GM12878 (cell line): ENCODE measurements around the gene MBOAT2. TPM values are rescaled to one million over a fixed set of nuclear protein-coding genes. Genes with fewer than 3 reads are reported as not detected.

ENCODE experiments used
- ATAC-seq: fragments of 200-7000 bp; cut with Tn5 transposase; 3 replicates; pipeline ENCODE4 v1.9.1; 2020; ENCODE audit warnings: mild to moderate bottlenecking, moderate library complexity
- BruUV-seq: library from RNA; stranded (reverse); fragments of 400-500 nt; replicated peaks from 2 replicates; lab custom pipeline; 2021; lab: Mats Ljungman, UMichigan
- CTCF ChIA-PET: fragments of 300-600 bp; sonication (Branson Sonifier 250); formaldehyde crosslinking; extraction: SDS; loops from one replicate; lab custom pipeline; 2021; ENCODE audit warnings: inconsistent platforms; lab: Yijun Ruan, JAX
- POLR2A ChIA-PET: fragments of 350-600 bp; formaldehyde crosslinking; extraction: SDS; loops from one replicate; lab custom pipeline; 2021; ENCODE audit warnings: inconsistent platforms; lab: Charles Lee
- RAD21 ChIA-PET: fragments of 300-600 bp; sonication (Branson Sonifier 250); formaldehyde crosslinking; loops from one replicate; lab custom pipeline; 2023; ENCODE audit warnings: antibody characterized with exemption; ENCODE audit not compliant: unreplicated experiment; lab: Charles Lee
- SMC1A ChIA-PET: fragments of 300-600 bp; sonication (Branson Sonifier 250); formaldehyde crosslinking; loops from one replicate; lab custom pipeline; 2023; ENCODE audit not compliant: unreplicated experiment, uncharacterized antibody; lab: Charles Lee
- DNase-seq: peaks from one replicate; pipeline ENCODE4 v3.0.0-alpha.2; 2011; ENCODE audit warnings: low read depth, low spot score
- FAIRE-seq: peaks from 3 replicates; lab custom pipeline; 2011; peaks lifted over from hg19 to GRCh38; lab: Jason Lieb, UNC
- H2AFZ ChIP-seq: 2 replicates; pipeline ENCODE4 v1.6.0; 2011; ENCODE audit warnings: low read depth, low read length, control low read depth; ENCODE audit not compliant: control insufficient read depth
- H3K27ac ChIP-seq: 2 replicates; pipeline ENCODE4 v1.5.1; 2011; ENCODE audit warnings: control low read depth; ENCODE audit not compliant: control insufficient read depth, insufficient read depth
- H3K27me3 ChIP-seq, 2 experiments: replicated peaks in 1 of 2; 2 replicates each; pipeline versions ENCODE4 v1.6.0 to v1.6.1; 2011; ENCODE audit warnings: low read length in 1 of 2; ENCODE audit not compliant: control insufficient read depth in 2 of 2, insufficient read depth in 2 of 2
- H3K36me3 ChIP-seq, 2 experiments: 2 replicates each; pipeline ENCODE4 v1.5.1; 2011; ENCODE audit warnings: low read length in 1 of 2; ENCODE audit not compliant: control insufficient read depth in 2 of 2, insufficient read depth in 2 of 2
- H3K4me1 ChIP-seq: 2 replicates; pipeline ENCODE4 v1.6.1; 2011; ENCODE audit warnings: mild to moderate bottlenecking, low read length, moderate library complexity, mixed read lengths; ENCODE audit not compliant: control insufficient read depth, insufficient read depth
- H3K4me2 ChIP-seq: 2 replicates; pipeline ENCODE4 v1.6.0; 2011; ENCODE audit warnings: control low read depth; ENCODE audit not compliant: control insufficient read depth, insufficient read depth
- H3K4me3 ChIP-seq: fragments of 200-600 bp; sonication (generic); 2 replicates; pipeline ENCODE4 v1.5.1; 2016
- H3K79me2 ChIP-seq: 2 replicates; pipeline ENCODE4 v1.6.0; 2011; ENCODE audit warnings: low read length; ENCODE audit not compliant: control insufficient read depth, insufficient read depth
- H3K9ac ChIP-seq: 2 replicates; pipeline ENCODE4 v1.8.0; 2011; ENCODE audit warnings: low read length, control low read depth, mixed read lengths; ENCODE audit not compliant: control insufficient read depth, insufficient read depth
- H3K9me3 ChIP-seq: replicated peaks from 3 replicates; pipeline ENCODE4 v1.5.1; 2011; ENCODE audit warnings: mild to moderate bottlenecking, low read length; ENCODE audit not compliant: control insufficient read depth, insufficient read depth
- H4K20me1 ChIP-seq: 2 replicates; pipeline ENCODE4 v1.6.0; 2011; ENCODE audit not compliant: control insufficient read depth, insufficient read depth
- EZH2 ChIP-seq: IDR thresholded peaks from 2 replicates; pipeline ENCODE4 v1.6.1; 2012; ENCODE audit warnings: low read depth, mild to moderate bottlenecking, control low read depth, inconsistent platforms, low read length, borderline replicate concordance; ENCODE audit not compliant: control insufficient read depth
- FOXM1 ChIP-seq: IDR thresholded peaks from 2 replicates; pipeline ENCODE4 v1.6.1; 2012; ENCODE audit warnings: low read depth, mild to moderate bottlenecking, inconsistent platforms, low read length, moderate library complexity
- IKZF2 ChIP-seq, 2 experiments: fragments of 450-650 bp; IDR thresholded peaks; 2 replicates each; pipeline ENCODE4 v1.6.1; 2017; ENCODE audit warnings: mild to moderate bottlenecking in 2 of 2, moderate library complexity in 2 of 2
- MTA3 ChIP-seq: IDR thresholded peaks from 2 replicates; pipeline ENCODE4 v1.6.1; 2012; ENCODE audit warnings: low read length, inconsistent platforms, borderline replicate concordance
- POU2F2 ChIP-seq: IDR thresholded peaks from 3 replicates; pipeline ENCODE4 v1.6.1; 2011; ENCODE audit warnings: low read depth, mild to moderate bottlenecking, low read length, borderline replicate concordance
- RBBP5 ChIP-seq: fragments of 200-600 bp; sonication (generic); conservative IDR thresholded peaks from 2 replicates; pipeline ENCODE4 v1.6.1; 2016
- SIN3A ChIP-seq: IDR thresholded peaks from 2 replicates; pipeline ENCODE4 v1.6.1; 2012; ENCODE audit warnings: low read depth, low read length, improper control_type of control experiment
- SMAD1 ChIP-seq: fragments of 450-650 bp; IDR thresholded peaks from 2 replicates; pipeline ENCODE4 v1.6.1; 2018; ENCODE audit warnings: mild to moderate bottlenecking, low read depth; ENCODE audit not compliant: partially characterized antibody
- SMAD5 ChIP-seq: IDR thresholded peaks from 2 replicates; pipeline ENCODE4 v1.6.1; 2016; ENCODE audit warnings: antibody characterized with exemption, low read depth
- STAT1 ChIP-seq: fragments of 450-650 bp; conservative IDR thresholded peaks from 2 replicates; pipeline ENCODE4 v1.6.1; 2014; ENCODE audit warnings: antibody characterized with exemption, mild to moderate bottlenecking
- WGBS: methylation state at CpG from one replicate; pipeline ENCODE4 v1.1.6; 2016; ENCODE audit warnings: low lambda C conversion rate; ENCODE audit not compliant: insufficient replicate concordance, insufficient coverage; ENCODE audit errors: missing lambda C conversion rate; 5-methylcytosine and 5-hydroxymethylcytosine counted together
- in situ Hi-C: fragments of 300-500 bp; cut with MboI; formaldehyde crosslinking; loops from 9 replicates; pipeline ENCODE4 v1.14.3; 2018; ENCODE audit warnings: mixed read lengths
- intact Hi-C: fragments of 100-400 bp; cut with micrococcal nuclease; formaldehyde crosslinking; loops from one replicate; pipeline ENCODE4 v1.14.2; 2022; ENCODE audit not compliant: unreplicated experiment
- polyA plus RNA-seq, 11 experiments: library from polyadenylated mRNA; depleted of rRNA in 4 of 11; unstranded in 6 of 11; stranded (reverse) in 5 of 11; fragments of >200 nt; fragmentation: Nextera tagmentation in 4 of 11; fragmentation: Illumina TruSeq in 1 of 11; extraction: Ambion mirVana in 4 of 11; extraction: Trizol in 1 of 11; gene quantifications; 1 replicate in 1 of 11; 2 replicates in 10 of 11; pipeline versions ENCODE4 v1.2.1 to v1.2.3, GENCODE V29; 2011 to 2016; ENCODE audit warnings: inconsistent platforms in 2 of 11, missing spikeins in 2 of 11, low read depth in 1 of 11
- total RNA-seq, 4 experiments: library from RNA; depleted of rRNA in 3 of 4; stranded (reverse); fragments of >200 nt in 3 of 4; fragmentation: Illumina TruSeq in 1 of 4; extraction: Trizol in 1 of 4; gene quantifications; 2 replicates each; pipeline versions ENCODE4 v1.2.1 to v1.2.3, GENCODE V29; 2013 to 2021
- TF ChIP-seq, protein P1 (sequence below): fragments of 450-650 bp; IDR thresholded peaks from 2 replicates; pipeline ENCODE4 v1.6.1; 2016; ENCODE audit warnings: mild to moderate bottlenecking
- TF ChIP-seq, protein P2 (sequence below): IDR thresholded peaks from 2 replicates; pipeline ENCODE4 v1.6.1; 2012; ENCODE audit warnings: mild to moderate bottlenecking, low read depth, low read length
- TF ChIP-seq, protein P3 (sequence below): fragments of 450-650 bp; formaldehyde crosslinking; IDR thresholded peaks from 2 replicates; pipeline ENCODE4 v1.5.0; 2022; ENCODE audit warnings: mild to moderate bottlenecking, missing genetic modification characterization

The MBOAT2 gene
- total and polyA plus RNA-seq, 10 of the 15 experiments (the other 5 are each of a cell fraction or from before 2014, with no cell fraction given): 0.08 to 40.6 (median 1.8) TPM

DNA sequence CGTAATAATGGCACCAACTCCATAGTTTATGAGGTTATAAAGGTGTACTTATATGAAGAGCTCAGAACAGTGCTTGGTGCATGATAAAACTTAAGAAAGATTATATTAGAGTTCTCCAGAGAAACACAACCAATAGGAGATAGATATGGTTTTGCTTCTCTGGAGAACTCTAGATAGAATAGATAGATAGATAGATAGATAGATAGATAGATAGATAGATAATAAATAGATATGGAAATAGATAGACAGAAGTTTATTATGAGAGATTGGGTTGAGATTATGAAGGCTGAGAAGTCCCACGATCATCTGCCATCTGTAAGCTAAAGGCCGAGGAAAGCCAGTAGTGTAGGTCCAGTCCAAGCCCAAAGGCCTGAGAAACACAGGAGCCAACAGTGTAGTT is 2.9 kb upstream of the MBOAT2 start:
- H3K4me3 ChIP-seq: no peak overlapping the region
- H3K4me1 ChIP-seq: no peaks in the 10 kb centered on the region; the same call in 1 of the 2 replicates
- H3K36me3 ChIP-seq: no peaks in the 10 kb centered on the region
- in situ Hi-C loops: no loop called here
- WGBS: 91% methylated on average over 3 of the region's 3 CpGs
- no peak overlapping the region for H3K27ac ChIP-seq
- POLR2A ChIA-PET: no interaction called here
- no peaks in the 10 kb centered on the region for H3K9me3 ChIP-seq
- H4K20me1 ChIP-seq: no peaks in the 10 kb centered on the region
- H2AFZ ChIP-seq: no peak overlapping the region
- BruUV-seq: no TSS peak
- H3K27me3 ChIP-seq: no peaks in the 10 kb centered on the region; a peak in 1 of 4 replicates
- RAD21 ChIA-PET: interaction anchor here (1.2 to 1.4 kb wide), 2 partner anchors 17 to 94 kb away, joined by 4 read pairs; no protein-coding TSS in a partner anchor
- FAIRE-seq (no peak), ATAC-seq (no peak)
- H3K79me2 ChIP-seq: peaks cover 5% of the 10 kb centered on the region; the same call in 1 of the 2 replicates
- no peak for TF ChIP-seq SMAD5
- TF ChIP-seq SIN3A: no peak
- TF ChIP-seq MTA3: no peak
- no peak for TF ChIP-seq EZH2
- TF ChIP-seq POU2F2: no peak
- TF ChIP-seq IKZF2 (IDR thresholded peaks at IDR 0.05): no peak
- TF ChIP-seq, protein P1, sequence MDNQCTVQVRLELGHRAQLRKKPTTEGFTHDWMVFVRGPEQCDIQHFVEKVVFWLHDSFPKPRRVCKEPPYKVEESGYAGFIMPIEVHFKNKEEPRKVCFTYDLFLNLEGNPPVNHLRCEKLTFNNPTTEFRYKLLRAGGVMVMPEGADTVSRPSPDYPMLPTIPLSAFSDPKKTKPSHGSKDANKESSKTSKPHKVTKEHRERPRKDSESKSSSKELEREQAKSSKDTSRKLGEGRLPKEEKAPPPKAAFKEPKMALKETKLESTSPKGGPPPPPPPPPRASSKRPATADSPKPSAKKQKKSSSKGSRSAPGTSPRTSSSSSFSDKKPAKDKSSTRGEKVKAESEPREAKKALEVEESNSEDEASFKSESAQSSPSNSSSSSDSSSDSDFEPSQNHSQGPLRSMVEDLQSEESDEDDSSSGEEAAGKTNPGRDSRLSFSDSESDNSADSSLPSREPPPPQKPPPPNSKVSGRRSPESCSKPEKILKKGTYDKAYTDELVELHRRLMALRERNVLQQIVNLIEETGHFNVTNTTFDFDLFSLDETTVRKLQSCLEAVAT: no peak
- no peak for TF ChIP-seq SMAD1
- no peak for TF ChIP-seq STAT1
- TF ChIP-seq, protein P2, sequence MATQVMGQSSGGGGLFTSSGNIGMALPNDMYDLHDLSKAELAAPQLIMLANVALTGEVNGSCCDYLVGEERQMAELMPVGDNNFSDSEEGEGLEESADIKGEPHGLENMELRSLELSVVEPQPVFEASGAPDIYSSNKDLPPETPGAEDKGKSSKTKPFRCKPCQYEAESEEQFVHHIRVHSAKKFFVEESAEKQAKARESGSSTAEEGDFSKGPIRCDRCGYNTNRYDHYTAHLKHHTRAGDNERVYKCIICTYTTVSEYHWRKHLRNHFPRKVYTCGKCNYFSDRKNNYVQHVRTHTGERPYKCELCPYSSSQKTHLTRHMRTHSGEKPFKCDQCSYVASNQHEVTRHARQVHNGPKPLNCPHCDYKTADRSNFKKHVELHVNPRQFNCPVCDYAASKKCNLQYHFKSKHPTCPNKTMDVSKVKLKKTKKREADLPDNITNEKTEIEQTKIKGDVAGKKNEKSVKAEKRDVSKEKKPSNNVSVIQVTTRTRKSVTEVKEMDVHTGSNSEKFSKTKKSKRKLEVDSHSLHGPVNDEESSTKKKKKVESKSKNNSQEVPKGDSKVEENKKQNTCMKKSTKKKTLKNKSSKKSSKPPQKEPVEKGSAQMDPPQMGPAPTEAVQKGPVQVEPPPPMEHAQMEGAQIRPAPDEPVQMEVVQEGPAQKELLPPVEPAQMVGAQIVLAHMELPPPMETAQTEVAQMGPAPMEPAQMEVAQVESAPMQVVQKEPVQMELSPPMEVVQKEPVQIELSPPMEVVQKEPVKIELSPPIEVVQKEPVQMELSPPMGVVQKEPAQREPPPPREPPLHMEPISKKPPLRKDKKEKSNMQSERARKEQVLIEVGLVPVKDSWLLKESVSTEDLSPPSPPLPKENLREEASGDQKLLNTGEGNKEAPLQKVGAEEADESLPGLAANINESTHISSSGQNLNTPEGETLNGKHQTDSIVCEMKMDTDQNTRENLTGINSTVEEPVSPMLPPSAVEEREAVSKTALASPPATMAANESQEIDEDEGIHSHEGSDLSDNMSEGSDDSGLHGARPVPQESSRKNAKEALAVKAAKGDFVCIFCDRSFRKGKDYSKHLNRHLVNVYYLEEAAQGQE: no peak
- TF ChIP-seq FOXM1: no peak
- TF ChIP-seq RBBP5: no peak
- TF ChIP-seq, protein P3, sequence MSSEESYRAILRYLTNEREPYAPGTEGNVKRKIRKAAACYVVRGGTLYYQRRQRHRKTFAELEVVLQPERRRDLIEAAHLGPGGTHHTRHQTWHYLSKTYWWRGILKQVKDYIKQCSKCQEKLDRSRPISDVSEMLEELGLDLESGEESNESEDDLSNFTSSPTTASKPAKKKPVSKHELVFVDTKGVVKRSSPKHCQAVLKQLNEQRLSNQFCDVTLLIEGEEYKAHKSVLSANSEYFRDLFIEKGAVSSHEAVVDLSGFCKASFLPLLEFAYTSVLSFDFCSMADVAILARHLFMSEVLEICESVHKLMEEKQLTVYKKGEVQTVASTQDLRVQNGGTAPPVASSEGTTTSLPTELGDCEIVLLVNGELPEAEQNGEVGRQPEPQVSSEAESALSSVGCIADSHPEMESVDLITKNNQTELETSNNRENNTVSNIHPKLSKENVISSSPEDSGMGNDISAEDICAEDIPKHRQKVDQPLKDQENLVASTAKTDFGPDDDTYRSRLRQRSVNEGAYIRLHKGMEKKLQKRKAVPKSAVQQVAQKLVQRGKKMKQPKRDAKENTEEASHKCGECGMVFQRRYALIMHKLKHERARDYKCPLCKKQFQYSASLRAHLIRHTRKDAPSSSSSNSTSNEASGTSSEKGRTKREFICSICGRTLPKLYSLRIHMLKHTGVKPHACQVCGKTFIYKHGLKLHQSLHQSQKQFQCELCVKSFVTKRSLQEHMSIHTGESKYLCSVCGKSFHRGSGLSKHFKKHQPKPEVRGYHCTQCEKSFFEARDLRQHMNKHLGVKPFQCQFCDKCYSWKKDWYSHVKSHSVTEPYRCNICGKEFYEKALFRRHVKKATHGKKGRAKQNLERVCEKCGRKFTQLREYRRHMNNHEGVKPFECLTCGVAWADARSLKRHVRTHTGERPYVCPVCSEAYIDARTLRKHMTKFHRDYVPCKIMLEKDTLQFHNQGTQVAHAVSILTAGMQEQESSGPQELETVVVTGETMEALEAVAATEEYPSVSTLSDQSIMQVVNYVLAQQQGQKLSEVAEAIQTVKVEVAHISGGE: no peak
- TF ChIP-seq, all 136 proteins: peak for 0
- SMC1A ChIA-PET: interaction anchor here (0.6 to 8.2 kb wide), 8 partner anchors 9 to 174 kb away, joined by 3 to 101 read pairs (median 4); no protein-coding TSS in a partner anchor
- CTCF ChIA-PET: interaction anchor here (0.6 to 1.4 kb wide), 7 partner anchors 19 to 529 kb away, joined by 3 to 4 read pairs (median 3); no protein-coding TSS in a partner anchor
- intact Hi-C loops: no loop called here
- Histone ChIP-seq H3K9ac (no peak overlapping the region), H3K4me2 (no peak overlapping the region)
- DNase-seq: no peak
